Upper lobe of right lung (tissue), 1 donor: ENCODE data around the gene UNC5B. TPM values are rescaled to one million over a fixed set of nuclear protein-coding genes. Genes with fewer than 3 reads are reported as not detected.

Experiments used
- ATAC-seq: fragments of 200-7000 bp; cut with Tn5 transposase; one replicate; pipeline ENCODE4 v1.9.1; 2020; ENCODE audit warnings: mild to moderate bottlenecking, moderate library complexity
- DNase-seq: peaks from one replicate; pipeline ENCODE4 v3.0.0-alpha.2; 2020
- H3K27ac ChIP-seq: fragments of 200-600 bp; one replicate; pipeline ENCODE4 v1.8.0; 2022
- H3K27me3 ChIP-seq: fragments of 200-600 bp; one replicate; pipeline ENCODE4 v1.8.0; 2022; ENCODE audit warnings: mild to moderate bottlenecking
- H3K36me3 ChIP-seq: fragments of 200-600 bp; one replicate; pipeline ENCODE4 v1.8.0; 2022
- H3K4me1 ChIP-seq: fragments of 200-600 bp; one replicate; pipeline ENCODE4 v1.8.0; 2022
- H3K4me3 ChIP-seq: fragments of 200-600 bp; one replicate; pipeline ENCODE4 v1.8.0; 2022; ENCODE audit warnings: mild to moderate bottlenecking
- H3K9me3 ChIP-seq: fragments of 200-600 bp; one replicate; pipeline ENCODE4 v1.8.0; 2022
- CTCF ChIP-seq: fragments of 200-600 bp; IDR thresholded peaks from one replicate; pipeline ENCODE4 v1.8.0; 2022; ENCODE audit warnings: antibody characterized with exemption
- intact Hi-C: fragments of 100-400 bp; cut with DNase I; formaldehyde crosslinking; loops from one replicate; pipeline ENCODE4 v1.11.0; 2022
- total RNA-seq: library from RNA; stranded (reverse); fragmentation: NEBNext Ultra II Directional; extraction: Animal tissue kit (Norgen Biotek cat#: 25700); gene quantifications from one replicate; pipeline ENCODE4 v1.2.1, GENCODE V29; 2021
- donor health status: DM: no; HTN: yes; CAD: no; lungs with severe emphysema.

Gene UNC5B
- total RNA-seq, 1 donor from 2014 or later = 16.0 TPM

GRCh38 chr10:71228875-71229675 lies 16.7 kb downstream of the UNC5B start:
- DNase-seq = peak; percentile 62
- peaks cover 32% of the 10 kb centered on the region for H3K4me1 ChIP-seq
- H3K9me3 ChIP-seq = no peaks in the 10 kb centered on the region
- H3K4me3 ChIP-seq = no peak overlapping the region
- intact Hi-C loops = no loop called here
- no peaks in the 10 kb centered on the region for H3K27me3 ChIP-seq
- ATAC-seq = no peak
- H3K36me3 ChIP-seq = no peaks in the 10 kb centered on the region
- no peak overlapping the region for H3K27ac ChIP-seq
- no peak for TF ChIP-seq CTCF

- DNase-seq = no peak
- no peak for ATAC-seq
- no peaks in the 10 kb centered on the region for H3K9me3 ChIP-seq
- TF ChIP-seq CTCF = no peak
- peaks cover 41% of the 10 kb centered on the region for H3K4me1 ChIP-seq
- intact Hi-C loops = no loop called here
- H3K36me3 ChIP-seq = no peaks in the 10 kb centered on the region
- H3K27me3 ChIP-seq = no peaks in the 10 kb centered on the region
- no peak overlapping the region for H3K4me3 ChIP-seq
- H3K27ac ChIP-seq = no peak overlapping the region
Observed at GRCh38 chr10:71229726-71230655, 17.6 kb downstream of the UNC5B start.

GRCh38 chr10:71230656-71231025 lies 18.3 kb downstream of the UNC5B start:
- intact Hi-C loops = no loop called here
- no peaks in the 10 kb centered on the region for H3K9me3 ChIP-seq
- H3K4me1 ChIP-seq = peaks cover 47% of the 10 kb centered on the region
- H3K27me3 ChIP-seq = no peaks in the 10 kb centered on the region
- H3K36me3 ChIP-seq = no peaks in the 10 kb centered on the region
- no peak overlapping the region for H3K27ac ChIP-seq
- no peak for ATAC-seq
- H3K4me3 ChIP-seq = no peak overlapping the region
- TF ChIP-seq CTCF = no peak
- no peak for DNase-seq

- H3K9me3 ChIP-seq = no peaks in the 10 kb centered on the region
- TF ChIP-seq CTCF = no peak
- no peaks in the 10 kb centered on the region for H3K36me3 ChIP-seq
- DNase-seq (no peak), ATAC-seq (no peak)
- intact Hi-C loops = no loop called here
- H3K4me3 ChIP-seq = no peak overlapping the region
- H3K27me3 ChIP-seq = no peaks in the 10 kb centered on the region
- H3K4me1 ChIP-seq = peaks cover 50% of the 10 kb centered on the region
- H3K27ac ChIP-seq = no peak overlapping the region
Observed at GRCh38 chr10:71231206-71231605, 18.8 kb downstream of the UNC5B start.

- H3K4me3 ChIP-seq = no peak overlapping the region
- ATAC-seq (peak; percentile 32), DNase-seq (peak; percentile 77)
- no peaks in the 10 kb centered on the region for H3K27me3 ChIP-seq
- no peaks in the 10 kb centered on the region for H3K9me3 ChIP-seq
- intact Hi-C loops = no loop called here
- no peak for TF ChIP-seq CTCF
- no peaks in the 10 kb centered on the region for H3K36me3 ChIP-seq
- H3K4me1 ChIP-seq = peaks cover 50% of the 10 kb centered on the region
- peak overlapping the region; percentile 47 for H3K27ac ChIP-seq
Observed at GRCh38 chr10:71232089-71232998, 20.0 kb downstream of the UNC5B start.
